ENCODE data around the gene PCDH19.
A peak's percentile ranks its signal among the peaks of the same experiment; 100 is the strongest.
"Not testable (repeated sequence)": the region's sequence is repeated elsewhere in the genome, so short reads cannot be mapped to it uniquely, and the experiment has no call there.

Gene PCDH19

GRCh38 chrX:100409610-100410590 lies at the start of gene PCDH19:
PCDH19 (minus strand) TSS chrX:100410273; CDS start chrX:100408597, 1,676 bp downstream.
- in situ Hi-C loops (cut with MboI; ENCODE audit: low pct_unique_long_range_greater_than_20kb, low sequenced_read_pairs, unreplicated experiment): no loop called here
- TF ChIP-seq CTCF (IDR thresholded peaks at IDR 0.05; ENCODE audit: extremely low read depth, insufficient read depth, missing control alignments): no peak
- DNase-seq (ENCODE audit: low spot score): peak; percentile 39

GRCh38 chrX:100449696-100450608 lies 39.9 kb upstream of the PCDH19 start:
- no peak for TF ChIP-seq CTCF (IDR thresholded peaks at IDR 0.05; ENCODE audit: extremely low read depth, insufficient read depth, missing control alignments)
- DNase-seq (ENCODE audit: low spot score): no peak
- in situ Hi-C loops (cut with MboI; ENCODE audit: low pct_unique_long_range_greater_than_20kb, low sequenced_read_pairs, unreplicated experiment): no loop called here

- in situ Hi-C loops (cut with MboI; ENCODE audit: low pct_unique_long_range_greater_than_20kb, low sequenced_read_pairs, unreplicated experiment): no loop called here
- TF ChIP-seq CTCF (IDR thresholded peaks at IDR 0.05; ENCODE audit: extremely low read depth, insufficient read depth, missing control alignments): peak; percentile 84
- DNase-seq (ENCODE audit: low spot score): peak; percentile 44
These were observed 37.8 kb upstream of the PCDH19 start for GRCh38 chrX:100447655-100448397.

- no peak for DNase-seq (ENCODE audit: low spot score)
- TF ChIP-seq CTCF (IDR thresholded peaks at IDR 0.05; ENCODE audit: extremely low read depth, insufficient read depth, missing control alignments): no peak
- in situ Hi-C loops (cut with MboI; ENCODE audit: low pct_unique_long_range_greater_than_20kb, low sequenced_read_pairs, unreplicated experiment): no loop called here
These were observed 35.5 kb upstream of the PCDH19 start for GRCh38 chrX:100445593-100445992.

- in situ Hi-C loops (cut with MboI; ENCODE audit: low pct_unique_long_range_greater_than_20kb, low sequenced_read_pairs, unreplicated experiment); DNase-seq (ENCODE audit: low spot score): not testable (repeated sequence)
These were observed 31.2 kb upstream of the PCDH19 start for GRCh38 chrX:100441321-100441720.

GRCh38 chrX:100440006-100440405 lies 29.9 kb upstream of the PCDH19 start:
- TF ChIP-seq CTCF (IDR thresholded peaks at IDR 0.05; ENCODE audit: extremely low read depth, insufficient read depth, missing control alignments): no peak
- no peak for DNase-seq (ENCODE audit: low spot score)
- in situ Hi-C loops (cut with MboI; ENCODE audit: low pct_unique_long_range_greater_than_20kb, low sequenced_read_pairs, unreplicated experiment): no loop called here

Measured in GM13977 (cell line).